ENCODE results near the gene PC. TPM values are rescaled to one million over a fixed set of nuclear protein-coding genes. Genes with fewer than 3 reads are reported as not detected.

Gene PC
- total RNA-seq, 3 donors from 2014 or later: 20.0 to 43.8 (median 43.3) TPM

DNA sequence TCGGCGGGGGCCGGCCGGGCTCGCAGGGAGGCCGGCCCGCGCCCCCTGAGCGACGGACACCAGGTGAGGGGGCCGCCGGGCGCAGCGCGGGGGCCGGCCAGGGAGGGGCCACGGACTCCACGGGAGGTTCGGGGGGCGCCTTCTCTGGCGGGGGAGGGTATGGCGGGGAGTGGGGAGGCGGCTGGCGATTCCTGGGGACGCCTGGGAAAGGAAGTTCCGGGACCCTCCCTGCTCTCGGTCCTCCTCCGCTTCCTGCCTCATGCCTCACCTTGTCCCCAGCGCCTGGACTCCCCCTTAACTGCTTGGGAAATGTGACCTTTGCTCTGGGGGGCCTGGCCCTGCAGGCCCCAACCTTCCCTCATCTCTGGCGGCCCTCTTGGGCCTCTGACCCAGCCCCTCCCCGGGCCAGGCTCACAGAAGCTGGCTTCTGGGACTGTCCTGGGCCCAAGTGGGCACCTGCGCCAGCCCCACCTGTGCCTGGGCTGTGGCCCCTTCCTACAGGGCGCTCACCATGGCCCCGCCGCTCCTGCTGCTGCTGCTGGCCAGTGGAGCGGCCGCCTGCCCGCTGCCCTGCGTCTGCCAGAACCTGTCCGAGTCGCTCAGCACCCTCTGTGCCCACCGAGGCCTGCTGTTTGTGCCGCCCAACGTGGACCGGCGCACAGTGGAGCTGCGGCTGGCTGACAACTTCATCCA, 100.8 kb downstream of the PC start:
- Histone ChIP-seq H3K36me3 (ENCODE audit: low read depth) (no peaks in the 10 kb centered on the region), H3K9me3 (no peaks in the 10 kb centered on the region), H3K4me1 (ENCODE audit: low read depth) (peaks cover 9% of the 10 kb centered on the region), H3K4me3 (peak overlapping the region; percentile 26)
- intact Hi-C loops (cut with DNase I, micrococcal nuclease): no loop called here
- ATAC-seq (no peak), DNase-seq (peak in 1 of 3 donors; percentile 59)
- TF ChIP-seq, protein P1, sequence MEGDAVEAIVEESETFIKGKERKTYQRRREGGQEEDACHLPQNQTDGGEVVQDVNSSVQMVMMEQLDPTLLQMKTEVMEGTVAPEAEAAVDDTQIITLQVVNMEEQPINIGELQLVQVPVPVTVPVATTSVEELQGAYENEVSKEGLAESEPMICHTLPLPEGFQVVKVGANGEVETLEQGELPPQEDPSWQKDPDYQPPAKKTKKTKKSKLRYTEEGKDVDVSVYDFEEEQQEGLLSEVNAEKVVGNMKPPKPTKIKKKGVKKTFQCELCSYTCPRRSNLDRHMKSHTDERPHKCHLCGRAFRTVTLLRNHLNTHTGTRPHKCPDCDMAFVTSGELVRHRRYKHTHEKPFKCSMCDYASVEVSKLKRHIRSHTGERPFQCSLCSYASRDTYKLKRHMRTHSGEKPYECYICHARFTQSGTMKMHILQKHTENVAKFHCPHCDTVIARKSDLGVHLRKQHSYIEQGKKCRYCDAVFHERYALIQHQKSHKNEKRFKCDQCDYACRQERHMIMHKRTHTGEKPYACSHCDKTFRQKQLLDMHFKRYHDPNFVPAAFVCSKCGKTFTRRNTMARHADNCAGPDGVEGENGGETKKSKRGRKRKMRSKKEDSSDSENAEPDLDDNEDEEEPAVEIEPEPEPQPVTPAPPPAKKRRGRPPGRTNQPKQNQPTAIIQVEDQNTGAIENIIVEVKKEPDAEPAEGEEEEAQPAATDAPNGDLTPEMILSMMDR (IDR thresholded peaks at IDR 0.05): no peak

DNA sequence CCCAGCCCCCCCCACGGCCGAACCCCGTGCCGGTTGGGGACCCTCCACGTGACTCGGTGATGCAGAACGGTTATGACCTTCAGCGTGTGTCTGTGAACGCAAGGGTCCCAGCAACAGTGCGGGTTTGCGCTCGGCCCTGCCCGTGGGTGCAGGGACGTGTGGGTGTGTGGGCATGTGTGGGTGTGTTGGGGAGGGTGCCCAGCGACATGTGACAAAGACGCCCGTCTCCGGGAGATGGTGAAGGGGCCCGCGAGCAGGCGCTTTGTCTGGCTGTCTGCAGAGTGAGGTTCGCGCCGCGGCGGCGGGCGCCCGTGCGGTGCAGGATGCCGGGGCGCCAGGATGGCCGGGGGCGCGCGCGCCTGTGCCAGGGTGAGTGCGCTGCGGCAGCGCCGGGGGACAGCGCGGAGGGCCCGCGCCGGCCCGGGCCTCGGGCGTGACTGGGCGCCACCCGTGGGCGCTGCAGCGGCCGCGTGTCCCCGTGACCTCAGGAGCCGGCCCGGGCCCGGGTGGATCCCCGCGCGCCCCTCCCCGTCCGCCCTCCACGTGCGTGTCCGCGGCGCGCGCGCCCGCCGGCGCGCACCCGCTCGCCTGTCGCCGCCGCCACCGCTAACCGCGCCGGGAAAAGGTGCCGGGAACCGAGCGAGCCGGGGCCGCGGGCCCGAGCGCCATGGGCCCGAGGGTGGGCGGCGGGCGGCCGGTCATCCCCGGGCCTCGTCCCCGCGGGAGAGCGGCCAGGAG, 101.5 kb downstream of the PC start, which contains the start of gene LRFN4:
LRFN4 (plus strand) TSS at position 569 of the 738 bp plus-strand sequence. CDS start 681 bp downstream, outside the sequence.
- peaks cover 9% of the 10 kb centered on the region for H3K4me1 ChIP-seq (ENCODE audit: low read depth)
- DNase-seq: peak in 2 of 3 donors; percentile 55 to 75
- TF ChIP-seq, protein P1 (IDR thresholded peaks at IDR 0.05): no peak
- peak within 1 kb of the TSS; percentile 33 for H3K4me3 ChIP-seq
- H3K9me3 ChIP-seq: no peaks in the 10 kb centered on the region
- peak; percentile 63 for ATAC-seq
- intact Hi-C loops (cut with DNase I, micrococcal nuclease): no loop called here
- H3K36me3 ChIP-seq (ENCODE audit: low read depth): no peaks in the 10 kb centered on the region

DNA sequence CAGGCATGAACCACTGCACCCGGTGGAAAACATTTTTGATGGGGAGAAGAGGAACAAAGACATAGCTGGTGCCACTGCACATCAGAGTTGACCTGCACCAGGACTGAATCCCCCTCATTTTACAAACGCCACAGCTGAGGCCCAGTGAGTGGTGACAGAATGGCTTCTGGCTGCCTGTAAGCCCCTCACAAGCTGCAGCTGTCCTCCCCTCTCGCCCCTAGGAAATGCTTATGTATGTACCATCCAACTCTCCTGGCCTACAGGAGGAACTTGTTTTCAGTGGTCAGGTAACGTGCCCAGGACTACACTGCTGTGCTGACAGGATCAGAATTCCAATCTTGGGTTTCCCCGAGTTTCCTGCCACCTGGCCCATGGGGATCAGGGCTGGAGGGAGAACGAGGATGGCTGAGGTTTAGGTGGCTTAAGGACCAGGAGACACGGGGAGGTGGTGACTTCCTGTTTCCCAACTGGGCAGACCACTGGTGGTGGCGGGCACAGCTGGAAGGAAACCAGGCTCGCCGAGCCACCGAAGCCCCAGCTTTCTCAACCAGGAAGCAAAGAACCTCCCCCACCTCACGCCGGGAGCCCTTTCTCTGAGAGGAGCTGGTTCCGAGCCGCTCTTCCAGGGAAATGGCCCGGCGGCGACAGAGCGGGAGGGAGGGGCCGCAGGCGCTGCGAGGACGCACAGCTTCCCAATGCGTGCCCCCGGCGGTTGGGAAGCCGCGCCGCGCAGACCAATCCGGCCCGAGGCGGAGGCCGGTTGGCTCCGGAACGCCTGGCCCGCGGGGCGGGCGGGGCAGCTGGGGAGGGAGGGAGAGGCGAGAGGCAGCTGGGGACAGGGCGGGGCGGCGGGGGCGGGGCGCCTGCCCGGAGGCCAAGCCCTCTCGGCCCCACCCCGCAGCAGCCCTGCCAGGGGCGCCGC, 102.3 kb downstream of the PC start:
- TF ChIP-seq, protein P1 (IDR thresholded peaks at IDR 0.05): no peak
- intact Hi-C loops (cut with DNase I, micrococcal nuclease): no loop called here
- ATAC-seq: peak; percentile 91

DNA sequence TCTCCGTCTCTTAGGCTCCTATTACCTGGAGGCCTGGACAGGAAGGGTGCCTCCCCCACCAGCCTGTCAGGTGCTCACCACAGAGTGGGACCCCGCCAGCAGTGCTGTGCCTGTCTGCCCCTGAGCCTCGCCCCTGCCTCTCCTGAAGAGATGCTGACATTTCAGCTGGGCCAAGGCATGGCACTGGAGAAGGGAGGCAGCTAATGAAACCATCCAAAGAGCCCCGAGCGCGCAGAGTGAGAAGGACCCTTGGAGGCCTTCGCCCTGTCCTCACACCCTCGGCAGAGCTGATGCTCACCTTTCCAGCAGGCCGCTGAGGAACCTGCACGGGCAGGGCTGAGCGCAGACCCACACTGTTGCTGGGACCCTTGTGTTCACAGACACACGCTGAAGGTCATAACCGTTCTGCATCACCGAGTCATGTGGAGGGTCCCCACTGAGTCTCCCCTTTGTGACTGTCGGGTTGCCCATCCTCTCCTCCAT, 103.4 kb downstream of the PC start:
- TF ChIP-seq, protein P1 (IDR thresholded peaks at IDR 0.05): no peak
- H3K36me3 ChIP-seq (ENCODE audit: low read depth): no peaks in the 10 kb centered on the region
- peak in 1 of 3 donors; percentile 53 for DNase-seq
- no peak for ATAC-seq
- intact Hi-C loops (cut with DNase I, micrococcal nuclease): no loop called here
- H3K4me3 ChIP-seq: no peak overlapping the region
- H3K9me3 ChIP-seq: no peaks in the 10 kb centered on the region
- H3K4me1 ChIP-seq (ENCODE audit: low read depth): peaks cover 9% of the 10 kb centered on the region

More for the DNA sequence above, 102.3 kb downstream of the PC start:
- no peaks in the 10 kb centered on the region for H3K36me3 ChIP-seq (ENCODE audit: low read depth)
- H3K9me3 ChIP-seq: no peaks in the 10 kb centered on the region
- peaks cover 9% of the 10 kb centered on the region for H3K4me1 ChIP-seq (ENCODE audit: low read depth)
- H3K4me3 ChIP-seq: peak overlapping the region; percentile 33
- DNase-seq: peak; percentile 95 to 98 (median 97)

DNA sequence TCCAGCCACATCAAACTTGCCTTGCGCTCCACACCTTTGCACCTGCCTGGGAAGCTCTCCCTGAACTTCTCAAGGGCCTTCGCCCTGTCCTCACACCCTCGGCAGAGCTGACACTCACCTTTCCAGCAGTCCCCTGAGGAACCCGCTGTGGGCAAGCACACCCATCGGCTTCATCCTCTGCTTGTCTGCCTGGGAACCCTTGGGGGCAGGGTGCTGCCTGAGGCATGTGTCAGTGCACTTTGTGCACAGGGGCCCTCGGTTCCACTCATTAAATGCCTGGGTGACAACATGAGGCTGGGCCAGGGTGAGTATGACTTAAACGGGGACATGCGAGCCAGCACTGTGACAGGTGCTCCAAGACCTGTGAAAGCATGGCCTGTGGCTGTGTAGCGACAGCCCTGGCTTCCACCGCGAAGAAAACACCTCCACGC, 103.9 kb downstream of the PC start:
- peak in 1 of 3 donors; percentile 47 for DNase-seq
- TF ChIP-seq, protein P1 (IDR thresholded peaks at IDR 0.05): no peak
- Histone ChIP-seq H3K9me3 (no peaks in the 10 kb centered on the region), H3K36me3 (ENCODE audit: low read depth) (no peaks in the 10 kb centered on the region), H3K4me3 (no peak overlapping the region), H3K4me1 (ENCODE audit: low read depth) (peaks cover 6% of the 10 kb centered on the region)
- intact Hi-C loops (cut with DNase I, micrococcal nuclease): no loop called here
- no peak for ATAC-seq

All from mucosa of descending colon (tissue), 3 donors.